OCI-LY1 (cell line): Measurements from ENCODE around the gene ABLIM1.

ENCODE experiments used
- H2AFZ ChIP-seq: fragments of 200-600 bp; sonication (generic), shearing (Covaris generic); 2 replicates; pipeline ENCODE4 v1.6.0; 2014; ENCODE audit warnings: antibody characterized with exemption, mild to moderate bottlenecking, low read length
- H3F3A ChIP-seq: fragments of 200-600 bp; sonication (generic), shearing (Covaris generic); 2 replicates; pipeline ENCODE4 v1.6.0; 2014; ENCODE audit warnings: mild to moderate bottlenecking, antibody characterized with exemption, low read length, moderate library complexity; ENCODE audit not compliant: insufficient read depth
- H3K27ac ChIP-seq: fragments of 200-600 bp; sonication (generic); 2 replicates; pipeline ENCODE4 v1.5.1; 2014; ENCODE audit warnings: low read length, mixed run types, mild to moderate bottlenecking, low read depth; ENCODE audit not compliant: poor library complexity, severe bottlenecking
- H3K27me3 ChIP-seq: fragments of 200-600 bp; sonication (generic); 2 replicates; pipeline ENCODE4 v1.6.0; 2014; ENCODE audit warnings: antibody characterized with exemption, mild to moderate bottlenecking, low read length, moderate library complexity; ENCODE audit not compliant: insufficient read depth
- H3K36me3 ChIP-seq: fragments of 200-600 bp; sonication (generic); 2 replicates; pipeline ENCODE4 v1.6.1; 2014; ENCODE audit warnings: mild to moderate bottlenecking, antibody characterized with exemption, low read length, moderate library complexity, mixed read lengths; ENCODE audit not compliant: insufficient read depth
- H3K4me1 ChIP-seq: fragments of 200-600 bp; sonication (generic); 2 replicates; pipeline ENCODE4 v1.5.1; 2014; ENCODE audit warnings: mild to moderate bottlenecking, low read length, moderate library complexity; ENCODE audit not compliant: insufficient read depth, severe bottlenecking
- H3K4me2 ChIP-seq: fragments of 200-600 bp; sonication (generic), shearing (Covaris generic); 2 replicates; pipeline ENCODE4 v1.6.1; 2014; ENCODE audit warnings: low read length
- H3K4me3 ChIP-seq: fragments of 200-600 bp; sonication (generic); 2 replicates; pipeline ENCODE4 v1.5.1; 2014; ENCODE audit warnings: low read length, low read depth, mild to moderate bottlenecking, mixed read lengths; ENCODE audit not compliant: poor library complexity, severe bottlenecking
- H3K79me2 ChIP-seq: fragments of 200-600 bp; shearing (Covaris generic); 2 replicates; pipeline ENCODE4 v1.6.1; 2016; ENCODE audit warnings: mixed run types, low read length, mixed read lengths; ENCODE audit not compliant: insufficient read depth
- H3K9ac ChIP-seq: fragments of 200-600 bp; sonication (generic), shearing (Covaris generic); 2 replicates; pipeline ENCODE4 v1.6.1; 2014; ENCODE audit warnings: mild to moderate bottlenecking, low read length, mixed read lengths
- H3K9me2 ChIP-seq: fragments of 200-600 bp; sonication (generic), shearing (Covaris generic); 2 replicates; pipeline ENCODE4 v1.6.1; 2014; ENCODE audit warnings: low read depth, mild to moderate bottlenecking, low read length, mixed read lengths
- H3K9me3 ChIP-seq: fragments of 200-600 bp; shearing (Covaris generic); 2 replicates; pipeline ENCODE4 v1.6.1; 2014; ENCODE audit warnings: low read length, mixed read lengths
- H4K20me1 ChIP-seq: fragments of 200-600 bp; sonication (generic), shearing (Covaris generic); 2 replicates; pipeline ENCODE4 v1.6.0; 2016; ENCODE audit warnings: mild to moderate bottlenecking, low read length; ENCODE audit not compliant: insufficient read depth
- EZH2 ChIP-seq: fragments of 200-600 bp; sonication (generic), shearing (Covaris generic); IDR thresholded peaks from 2 replicates; pipeline ENCODE4 v1.8.0; 2017; ENCODE audit warnings: borderline replicate concordance, mixed run types, mild to moderate bottlenecking, antibody characterized with exemption, low read length, moderate library complexity, mixed read lengths
- TF ChIP-seq, protein P1 (sequence below): fragments of 200-600 bp; sonication (generic), shearing (Covaris generic); IDR thresholded peaks from 2 replicates; pipeline ENCODE4 v1.5.1; 2017; ENCODE audit warnings: mild to moderate bottlenecking, antibody characterized with exemption, low read length, moderate library complexity, mixed read lengths

The ABLIM1 gene

DNA sequence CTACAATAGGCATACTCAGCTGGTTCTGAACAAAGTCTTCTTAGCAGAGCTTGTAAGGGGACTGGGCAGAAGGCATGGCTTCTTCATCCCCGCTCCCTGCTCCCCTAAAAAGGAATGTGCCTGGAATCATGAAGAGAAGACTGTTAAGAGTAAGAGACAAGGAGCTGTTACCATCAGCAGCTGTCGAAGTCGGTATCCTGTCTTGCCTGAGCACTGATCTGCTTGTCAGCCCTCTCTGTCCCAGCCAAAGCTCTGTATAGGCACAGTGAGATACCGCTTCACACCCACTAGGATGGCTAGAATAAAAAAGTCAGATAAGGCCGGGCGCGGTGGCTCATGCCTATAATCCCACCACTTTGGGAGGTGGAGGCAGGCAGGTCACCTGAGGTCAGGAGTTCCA, 2.4 kb downstream of the ABLIM1 start:
- H3K4me1 ChIP-seq, result no peaks in the 10 kb centered on the region

DNA sequence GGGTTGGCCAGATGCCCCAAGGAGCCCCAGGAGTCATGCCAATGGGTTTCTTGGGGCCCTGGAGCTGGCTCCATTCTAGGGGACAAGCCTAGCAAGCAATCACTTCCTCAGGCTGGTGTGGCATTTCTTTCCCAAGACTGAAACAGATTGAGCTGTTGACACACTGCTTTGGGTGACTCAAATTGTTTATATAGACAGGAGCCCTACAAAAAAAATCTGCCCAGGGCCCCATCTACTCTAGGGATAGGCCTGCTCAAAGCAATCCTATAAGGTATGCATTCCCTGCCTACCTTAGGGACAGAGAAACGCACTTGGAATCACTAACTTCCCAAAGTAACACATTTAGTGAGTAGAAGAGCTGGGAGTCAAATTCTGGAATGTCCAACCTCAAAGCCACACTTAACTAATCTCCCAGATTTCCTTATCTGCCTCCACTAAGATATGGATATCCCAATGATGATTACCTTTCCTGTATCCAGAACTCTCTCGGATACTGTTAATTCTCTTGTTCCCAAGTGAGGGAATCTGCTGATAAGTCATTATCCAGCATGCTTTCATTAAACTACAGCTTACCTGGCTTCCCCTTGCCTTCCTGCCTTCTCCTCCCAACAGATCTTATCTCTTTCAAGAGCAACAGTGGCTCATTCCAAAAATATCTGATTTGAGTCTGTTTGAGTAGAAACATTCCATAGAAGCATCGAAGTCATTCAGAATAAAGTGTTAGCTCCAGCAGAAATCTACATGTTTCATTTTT, 3.1 kb downstream of the ABLIM1 start:
- H3K27ac ChIP-seq, result no peak overlapping the region
- H3K9me2 ChIP-seq, result no peaks in the 10 kb centered on the region
- H3K9me3 ChIP-seq, result no peaks in the 10 kb centered on the region
- no peak overlapping the region for H2AFZ ChIP-seq
- H3K36me3 ChIP-seq, result no peaks in the 10 kb centered on the region
- H3K9ac ChIP-seq, result no peak overlapping the region
- H3K4me1 ChIP-seq, result no peaks in the 10 kb centered on the region
- TF ChIP-seq, protein P1, sequence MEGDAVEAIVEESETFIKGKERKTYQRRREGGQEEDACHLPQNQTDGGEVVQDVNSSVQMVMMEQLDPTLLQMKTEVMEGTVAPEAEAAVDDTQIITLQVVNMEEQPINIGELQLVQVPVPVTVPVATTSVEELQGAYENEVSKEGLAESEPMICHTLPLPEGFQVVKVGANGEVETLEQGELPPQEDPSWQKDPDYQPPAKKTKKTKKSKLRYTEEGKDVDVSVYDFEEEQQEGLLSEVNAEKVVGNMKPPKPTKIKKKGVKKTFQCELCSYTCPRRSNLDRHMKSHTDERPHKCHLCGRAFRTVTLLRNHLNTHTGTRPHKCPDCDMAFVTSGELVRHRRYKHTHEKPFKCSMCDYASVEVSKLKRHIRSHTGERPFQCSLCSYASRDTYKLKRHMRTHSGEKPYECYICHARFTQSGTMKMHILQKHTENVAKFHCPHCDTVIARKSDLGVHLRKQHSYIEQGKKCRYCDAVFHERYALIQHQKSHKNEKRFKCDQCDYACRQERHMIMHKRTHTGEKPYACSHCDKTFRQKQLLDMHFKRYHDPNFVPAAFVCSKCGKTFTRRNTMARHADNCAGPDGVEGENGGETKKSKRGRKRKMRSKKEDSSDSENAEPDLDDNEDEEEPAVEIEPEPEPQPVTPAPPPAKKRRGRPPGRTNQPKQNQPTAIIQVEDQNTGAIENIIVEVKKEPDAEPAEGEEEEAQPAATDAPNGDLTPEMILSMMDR, result no peak
- no peak for TF ChIP-seq EZH2
- H3K4me2 ChIP-seq, result no peak overlapping the region
- no peaks in the 10 kb centered on the region for H3K79me2 ChIP-seq
- no peaks in the 10 kb centered on the region for H3F3A ChIP-seq
- no peaks in the 10 kb centered on the region for H3K27me3 ChIP-seq
- no peaks in the 10 kb centered on the region for H4K20me1 ChIP-seq
- H3K4me3 ChIP-seq, result no peak overlapping the region

More for the DNA sequence above, 2.4 kb downstream of the ABLIM1 start:
- Histone ChIP-seq H2AFZ (no peak overlapping the region), H3K9me3 (no peaks in the 10 kb centered on the region), H3K27me3 (no peaks in the 10 kb centered on the region), H3F3A (no peaks in the 10 kb centered on the region), H4K20me1 (no peaks in the 10 kb centered on the region), H3K9ac (no peak overlapping the region), H3K4me3 (no peak overlapping the region), H3K27ac (no peak overlapping the region), H3K9me2 (no peaks in the 10 kb centered on the region), H3K36me3 (no peaks in the 10 kb centered on the region), H3K4me2 (no peak overlapping the region), H3K79me2 (no peaks in the 10 kb centered on the region)
- TF ChIP-seq, protein P1, result no peak
- no peak for TF ChIP-seq EZH2

DNA sequence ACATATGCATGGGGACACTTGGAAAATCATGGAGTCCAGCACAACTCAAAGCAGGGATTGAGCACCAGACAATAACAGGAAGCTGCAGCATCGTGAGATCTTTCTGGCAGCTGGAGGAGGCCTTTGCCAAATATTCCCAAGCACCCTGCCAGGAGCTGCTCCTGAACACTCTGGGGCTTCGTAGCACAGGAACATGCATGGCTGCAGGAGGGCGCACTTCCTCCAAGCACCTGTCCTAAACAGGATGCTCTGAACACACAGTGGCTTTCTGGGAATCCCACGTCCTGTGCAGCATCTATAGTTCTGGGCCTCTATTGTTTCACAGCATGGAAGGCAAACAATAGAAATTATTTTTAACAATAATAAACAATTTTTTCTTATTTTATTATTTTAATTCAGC, 4.1 kb downstream of the ABLIM1 start:
- no peak for TF ChIP-seq EZH2
- TF ChIP-seq, protein P1, result no peak
- no peaks in the 10 kb centered on the region for H3K4me1 ChIP-seq
- no peaks in the 10 kb centered on the region for H3K79me2 ChIP-seq
- H3K9me3 ChIP-seq, result no peaks in the 10 kb centered on the region
- no peaks in the 10 kb centered on the region for H3K27me3 ChIP-seq
- H3F3A ChIP-seq, result no peaks in the 10 kb centered on the region
- no peak overlapping the region for H2AFZ ChIP-seq
- no peak overlapping the region for H3K27ac ChIP-seq
- H3K36me3 ChIP-seq, result no peaks in the 10 kb centered on the region
- H3K4me3 ChIP-seq, result no peak overlapping the region
- H3K9ac ChIP-seq, result no peak overlapping the region
- no peak overlapping the region for H3K4me2 ChIP-seq
- no peaks in the 10 kb centered on the region for H3K9me2 ChIP-seq
- no peaks in the 10 kb centered on the region for H4K20me1 ChIP-seq
